Fibroblast of lung (primary cell): ENCODE measurements around the gene PLEKHH2.

Experiments
- EZH2 ChIP-seq: IDR thresholded peaks from 2 replicates; pipeline ENCODE4 v1.5.1; 2012; ENCODE audit warnings: low read length, control low read depth, mild to moderate bottlenecking; ENCODE audit errors: missing control alignments
- TF ChIP-seq, protein P1 (sequence below), 2 donors: IDR thresholded peaks in 1 of 2; conservative IDR thresholded peaks in 1 of 2; 1 replicate in 1 of 2; 2 replicates in 1 of 2; pipeline ENCODE4 v1.5.1; 2011 to 2012; ENCODE audit warnings: low read length in 2 of 2, control low read depth in 1 of 2, inconsistent platforms in 1 of 2, low read depth in 1 of 2, mild to moderate bottlenecking in 1 of 2

DNA sequence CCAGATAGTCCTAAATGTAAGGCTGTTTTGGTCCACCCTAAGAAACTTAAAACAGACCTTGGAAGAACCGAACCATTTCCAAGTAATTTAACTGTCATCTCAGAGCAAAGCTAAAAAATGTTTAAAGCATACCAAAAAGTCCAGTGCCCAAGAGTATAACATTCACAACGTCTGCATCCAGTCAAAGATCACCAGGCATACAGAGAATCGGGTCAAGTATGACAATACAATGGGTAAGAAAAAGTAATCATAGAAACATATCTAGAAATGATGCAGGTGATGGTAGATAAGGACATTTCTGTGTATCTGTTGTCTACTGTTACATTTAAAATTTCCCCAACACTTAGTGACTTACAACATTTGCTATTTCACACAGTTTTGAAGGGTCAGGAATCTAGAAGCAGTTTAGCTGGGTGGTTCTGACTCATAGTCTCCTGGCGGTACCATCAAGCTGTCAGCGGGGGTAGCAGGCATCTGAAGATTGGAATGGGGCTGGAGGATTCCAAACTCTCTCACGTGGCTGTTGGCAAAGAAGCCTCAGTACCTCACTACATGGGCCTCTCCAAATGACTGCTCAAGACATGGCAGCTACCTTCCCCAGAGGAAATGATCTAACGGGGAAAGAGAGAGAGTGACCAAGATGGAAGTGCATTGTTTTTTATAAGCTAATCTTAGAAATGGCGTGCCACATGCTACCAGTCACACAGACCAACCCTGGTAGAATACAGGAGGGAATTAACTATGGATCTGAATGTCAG lies 100.2 kb downstream of the PLEKHH2 start:
- TF ChIP-seq, protein P1, sequence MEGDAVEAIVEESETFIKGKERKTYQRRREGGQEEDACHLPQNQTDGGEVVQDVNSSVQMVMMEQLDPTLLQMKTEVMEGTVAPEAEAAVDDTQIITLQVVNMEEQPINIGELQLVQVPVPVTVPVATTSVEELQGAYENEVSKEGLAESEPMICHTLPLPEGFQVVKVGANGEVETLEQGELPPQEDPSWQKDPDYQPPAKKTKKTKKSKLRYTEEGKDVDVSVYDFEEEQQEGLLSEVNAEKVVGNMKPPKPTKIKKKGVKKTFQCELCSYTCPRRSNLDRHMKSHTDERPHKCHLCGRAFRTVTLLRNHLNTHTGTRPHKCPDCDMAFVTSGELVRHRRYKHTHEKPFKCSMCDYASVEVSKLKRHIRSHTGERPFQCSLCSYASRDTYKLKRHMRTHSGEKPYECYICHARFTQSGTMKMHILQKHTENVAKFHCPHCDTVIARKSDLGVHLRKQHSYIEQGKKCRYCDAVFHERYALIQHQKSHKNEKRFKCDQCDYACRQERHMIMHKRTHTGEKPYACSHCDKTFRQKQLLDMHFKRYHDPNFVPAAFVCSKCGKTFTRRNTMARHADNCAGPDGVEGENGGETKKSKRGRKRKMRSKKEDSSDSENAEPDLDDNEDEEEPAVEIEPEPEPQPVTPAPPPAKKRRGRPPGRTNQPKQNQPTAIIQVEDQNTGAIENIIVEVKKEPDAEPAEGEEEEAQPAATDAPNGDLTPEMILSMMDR (conservative IDR thresholded peaks at IDR 0.05 in 1 of 2, IDR thresholded peaks at IDR 0.05 in 1 of 2; ENCODE audit: low read depth in 1 of 2, low read length in 2 of 2), result no peak
- no peak for TF ChIP-seq EZH2
